ENCODE results near the gene KAZN.

KAZN gene

GRCh38 chr1:14603645-14604044 is 5.2 kb downstream of the KAZN start (continued):
- TF ChIP-seq AEBP2 (tag by site-specific recombination; IDR thresholded peaks at IDR 0.05; ENCODE audit: borderline replicate concordance): no peak
- TF ChIP-seq ZNF423 (tag by site-specific recombination; IDR thresholded peaks at IDR 0.05): no peak
- TF ChIP-seq ZNF518A (tag by site-specific recombination; conservative IDR thresholded peaks at IDR 0.05; ENCODE audit: low read depth): no peak
- TF ChIP-seq, protein P1, sequence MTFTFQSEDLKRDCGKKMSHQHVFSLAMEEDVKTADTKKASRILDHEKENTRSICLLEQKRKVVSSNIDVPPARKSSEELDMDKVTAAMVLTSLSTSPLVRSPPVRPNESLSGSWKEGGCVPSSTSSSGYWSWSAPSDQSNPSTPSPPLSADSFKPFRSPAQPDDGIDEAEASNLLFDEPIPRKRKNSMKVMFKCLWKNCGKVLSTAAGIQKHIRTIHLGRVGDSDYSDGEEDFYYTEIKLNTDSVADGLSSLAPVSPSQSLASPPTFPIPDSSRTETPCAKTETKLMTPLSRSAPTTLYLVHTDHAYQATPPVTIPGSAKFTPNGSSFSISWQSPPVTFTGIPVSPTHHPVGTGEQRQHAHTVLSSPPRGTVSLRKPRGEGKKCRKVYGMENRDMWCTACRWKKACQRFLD (tag by site-specific recombination; IDR thresholded peaks at IDR 0.05): no peak

DNA sequence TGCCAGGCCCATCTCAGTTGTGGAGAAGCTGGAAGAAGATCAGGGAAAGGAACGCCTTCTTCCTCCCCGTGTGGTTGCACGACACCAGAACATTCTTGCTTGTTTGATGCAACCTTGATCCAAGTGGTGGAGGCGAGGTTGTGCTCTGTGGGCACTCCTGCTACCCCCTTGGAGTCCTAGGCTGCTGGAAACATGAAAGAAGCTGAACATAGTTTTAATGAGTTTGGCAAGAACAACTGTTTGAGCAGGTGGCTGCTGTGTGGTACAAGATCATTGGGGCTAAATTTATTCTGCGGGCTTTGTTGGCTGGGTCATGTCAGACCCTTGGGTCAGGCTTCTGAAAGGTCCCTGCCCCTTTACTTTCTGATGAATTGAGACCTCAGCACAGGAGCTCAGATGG is 5.9 kb downstream of the KAZN start:
- ChIA-PET POLR2A (no interaction called here), CTCF (no interaction called here)
- no peak overlapping the region for H3K27ac ChIP-seq (ENCODE audit: extremely low read depth, low read depth, low read length)
- H3K9me3 ChIP-seq (ENCODE audit: control insufficient read depth, insufficient read depth, low read depth, low read length): no peaks in the 10 kb centered on the region
- no peaks in the 10 kb centered on the region for H3K36me3 ChIP-seq (ENCODE audit: control insufficient read depth in 2 of 2, insufficient read depth in 1 of 2, low read length in 2 of 2)
- no peak overlapping the region for H3K4me3 ChIP-seq (ENCODE audit: low read depth, low read length)
- H3K4me1 ChIP-seq (ENCODE audit: control insufficient read depth, insufficient read depth, low read length): peaks cover 6% of the 10 kb centered on the region; the same call in 1 of the 2 replicates
- TF ChIP-seq ZNF19 (tag by site-specific recombination; IDR thresholded peaks at IDR 0.05; ENCODE audit: low read depth) (no peak), ZXDB (tag by site-specific recombination; IDR thresholded peaks at IDR 0.05) (no peak), TSHZ1 (tag by site-specific recombination; IDR thresholded peaks at IDR 0.05; ENCODE audit: borderline replicate concordance) (no peak), ZNF600 (tag by site-specific recombination; IDR thresholded peaks at IDR 0.05) (no peak), MEIS1 (CRISPR knock-in tag; IDR thresholded peaks at IDR 0.05; ENCODE audit: borderline replicate concordance) (no peak), ZNF2 (tag by site-specific recombination; IDR thresholded peaks at IDR 0.05) (no peak), ZNF701 (tag by site-specific recombination; IDR thresholded peaks at IDR 0.05) (no peak), ZNF10 (tag by site-specific recombination; IDR thresholded peaks at IDR 0.05) (no peak), ZNF354C (tag by site-specific recombination; IDR thresholded peaks at IDR 0.05; ENCODE audit: borderline replicate concordance, low read depth) (no peak), ZNF518A (tag by site-specific recombination; conservative IDR thresholded peaks at IDR 0.05; ENCODE audit: low read depth) (no peak), ZNF112 (tag by site-specific recombination; IDR thresholded peaks at IDR 0.05) (no peak), ZNF510 (tag by site-specific recombination; IDR thresholded peaks at IDR 0.05; ENCODE audit: insufficient replicate concordance) (no peak)
- TF ChIP-seq, protein P2, sequence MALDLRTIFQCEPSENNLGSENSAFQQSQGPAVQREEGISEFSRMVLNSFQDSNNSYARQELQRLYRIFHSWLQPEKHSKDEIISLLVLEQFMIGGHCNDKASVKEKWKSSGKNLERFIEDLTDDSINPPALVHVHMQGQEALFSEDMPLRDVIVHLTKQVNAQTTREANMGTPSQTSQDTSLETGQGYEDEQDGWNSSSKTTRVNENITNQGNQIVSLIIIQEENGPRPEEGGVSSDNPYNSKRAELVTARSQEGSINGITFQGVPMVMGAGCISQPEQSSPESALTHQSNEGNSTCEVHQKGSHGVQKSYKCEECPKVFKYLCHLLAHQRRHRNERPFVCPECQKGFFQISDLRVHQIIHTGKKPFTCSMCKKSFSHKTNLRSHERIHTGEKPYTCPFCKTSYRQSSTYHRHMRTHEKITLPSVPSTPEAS (tag by site-specific recombination; IDR thresholded peaks at IDR 0.05): no peak

Data from HEK293 (cell line).